Progenitor cell of endocrine pancreas (in vitro differentiated cells): Measurements from ENCODE around the gene ALDH1A3. TPM values are rescaled to one million over a fixed set of nuclear protein-coding genes. Genes with fewer than 3 reads are reported as not detected.
A peak's percentile ranks its signal among the peaks of the same experiment; 100 is the strongest.

Experiments
- DNase-seq: peaks from one replicate; pipeline ENCODE4 v3.0.0; 2021; ENCODE audit warnings: low spot score; ENCODE audit not compliant: unreplicated experiment
- H3K27ac Mint-ChIP-seq: 2 replicates; pipeline ENCODE4 v1.8.0; 2021; ENCODE audit warnings: mild to moderate bottlenecking, moderate library complexity, mixed read lengths
- H3K27me3 Mint-ChIP-seq: 2 replicates; pipeline ENCODE4 v1.8.0; 2021; ENCODE audit warnings: mixed read lengths
- H3K36me3 Mint-ChIP-seq: 2 replicates; pipeline ENCODE4 v1.8.0; 2022; ENCODE audit warnings: mixed read lengths; ENCODE audit not compliant: insufficient read depth
- H3K4me1 Mint-ChIP-seq: 2 replicates; pipeline ENCODE4 v1.8.0; 2021; ENCODE audit warnings: low read depth, mixed read lengths
- H3K4me3 Mint-ChIP-seq: 2 replicates; pipeline ENCODE4 v1.8.0; 2021; ENCODE audit warnings: low read depth, mild to moderate bottlenecking, moderate library complexity, mixed read lengths
- H3K9me3 Mint-ChIP-seq: 2 replicates; pipeline ENCODE4 v1.8.0; 2021; ENCODE audit warnings: low read depth, mixed read lengths
- total RNA-seq: library from RNA; stranded (reverse); gene quantifications from 2 replicates; pipeline ENCODE4 v1.2.1, GENCODE V29; 2021
- TF ChIP-seq, protein P1 (sequence below): fragments of 200-600 bp; sonication (generic); IDR thresholded peaks from one replicate; pipeline ENCODE4 v1.5.0; 2021; ENCODE audit warnings: antibody characterized with exemption, mild to moderate bottlenecking; ENCODE audit not compliant: unreplicated experiment

ALDH1A3 gene
- total RNA-seq, 1 donor from 2014 or later, result 0.41 TPM

DNA sequence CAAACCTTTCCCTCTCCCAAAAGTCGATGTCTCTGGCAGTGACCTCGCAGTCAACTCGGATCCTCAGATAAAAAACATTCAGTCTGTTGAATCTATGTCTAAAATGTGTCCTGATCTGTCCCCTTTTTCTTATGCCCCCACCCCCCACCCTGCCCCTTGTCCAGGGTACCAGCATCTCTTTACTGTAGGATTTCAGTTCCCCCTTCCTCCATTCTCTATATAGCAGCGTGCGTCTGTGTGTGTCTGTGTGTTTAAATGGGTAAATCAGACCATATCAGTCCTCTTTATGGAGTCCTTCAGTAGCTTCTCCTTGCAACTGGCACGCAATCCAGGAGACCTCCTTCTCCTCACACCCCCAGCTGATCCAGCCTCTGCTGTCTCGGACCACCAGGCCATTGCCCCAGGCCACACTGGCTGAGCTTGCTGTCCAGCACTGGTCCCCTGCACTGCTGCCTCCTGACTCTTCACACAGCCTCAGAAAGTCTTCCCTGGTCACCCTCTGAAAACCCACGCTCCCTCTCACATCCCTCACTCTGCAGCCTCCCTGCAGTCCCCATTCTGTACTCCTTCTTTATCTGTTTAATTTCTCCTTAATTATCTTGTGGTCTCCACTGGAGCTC, 41.0 kb downstream of the ALDH1A3 start:
- H3K27me3 Mint-ChIP-seq, result peaks cover 78% of the 10 kb centered on the region
- no peaks in the 10 kb centered on the region for H3K36me3 Mint-ChIP-seq
- H3K27ac Mint-ChIP-seq, result no peak overlapping the region
- DNase-seq, result no peak
- no peaks in the 10 kb centered on the region for H3K9me3 Mint-ChIP-seq
- H3K4me1 Mint-ChIP-seq, result peaks cover 3% of the 10 kb centered on the region
- TF ChIP-seq, protein P1, sequence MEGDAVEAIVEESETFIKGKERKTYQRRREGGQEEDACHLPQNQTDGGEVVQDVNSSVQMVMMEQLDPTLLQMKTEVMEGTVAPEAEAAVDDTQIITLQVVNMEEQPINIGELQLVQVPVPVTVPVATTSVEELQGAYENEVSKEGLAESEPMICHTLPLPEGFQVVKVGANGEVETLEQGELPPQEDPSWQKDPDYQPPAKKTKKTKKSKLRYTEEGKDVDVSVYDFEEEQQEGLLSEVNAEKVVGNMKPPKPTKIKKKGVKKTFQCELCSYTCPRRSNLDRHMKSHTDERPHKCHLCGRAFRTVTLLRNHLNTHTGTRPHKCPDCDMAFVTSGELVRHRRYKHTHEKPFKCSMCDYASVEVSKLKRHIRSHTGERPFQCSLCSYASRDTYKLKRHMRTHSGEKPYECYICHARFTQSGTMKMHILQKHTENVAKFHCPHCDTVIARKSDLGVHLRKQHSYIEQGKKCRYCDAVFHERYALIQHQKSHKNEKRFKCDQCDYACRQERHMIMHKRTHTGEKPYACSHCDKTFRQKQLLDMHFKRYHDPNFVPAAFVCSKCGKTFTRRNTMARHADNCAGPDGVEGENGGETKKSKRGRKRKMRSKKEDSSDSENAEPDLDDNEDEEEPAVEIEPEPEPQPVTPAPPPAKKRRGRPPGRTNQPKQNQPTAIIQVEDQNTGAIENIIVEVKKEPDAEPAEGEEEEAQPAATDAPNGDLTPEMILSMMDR, result no peak
- peak overlapping the region; percentile 18 for H3K4me3 Mint-ChIP-seq

GRCh38 chr15:100922192-100923040, 42.8 kb downstream of the ALDH1A3 start:
- no peak for DNase-seq
- TF ChIP-seq, protein P1, result no peak
- Mint-ChIP-seq H3K27ac (no peak overlapping the region), H3K4me1 (peaks cover 3% of the 10 kb centered on the region), H3K27me3 (peaks cover 71% of the 10 kb centered on the region), H3K36me3 (no peaks in the 10 kb centered on the region), H3K4me3 (no peak overlapping the region), H3K9me3 (no peaks in the 10 kb centered on the region)

- Mint-ChIP-seq H3K36me3 (no peaks in the 10 kb centered on the region), H3K27me3 (peaks cover 68% of the 10 kb centered on the region), H3K4me1 (peaks cover 3% of the 10 kb centered on the region), H3K27ac (no peak overlapping the region), H3K4me3 (no peak overlapping the region), H3K9me3 (no peaks in the 10 kb centered on the region)
- no peak for DNase-seq
- TF ChIP-seq, protein P1, result no peak
Observed at GRCh38 chr15:100923076-100923475, 43.4 kb downstream of the ALDH1A3 start.

- no peak overlapping the region for H3K27ac Mint-ChIP-seq
- TF ChIP-seq, protein P1, result no peak
- DNase-seq, result no peak
- no peak overlapping the region for H3K4me3 Mint-ChIP-seq
- peaks cover 6% of the 10 kb centered on the region for H3K4me1 Mint-ChIP-seq
- H3K27me3 Mint-ChIP-seq, result peaks cover 63% of the 10 kb centered on the region
- no peaks in the 10 kb centered on the region for H3K36me3 Mint-ChIP-seq
- H3K9me3 Mint-ChIP-seq, result no peaks in the 10 kb centered on the region
Observed at GRCh38 chr15:100923902-100924301, 44.3 kb downstream of the ALDH1A3 start.

GRCh38 chr15:100924436-100924835, 44.8 kb downstream of the ALDH1A3 start:
- H3K36me3 Mint-ChIP-seq, result no peaks in the 10 kb centered on the region
- no peak overlapping the region for H3K27ac Mint-ChIP-seq
- no peak overlapping the region for H3K4me3 Mint-ChIP-seq
- TF ChIP-seq, protein P1, result no peak
- H3K4me1 Mint-ChIP-seq, result peaks cover 11% of the 10 kb centered on the region
- no peak for DNase-seq
- no peaks in the 10 kb centered on the region for H3K9me3 Mint-ChIP-seq
- H3K27me3 Mint-ChIP-seq, result peaks cover 63% of the 10 kb centered on the region
